Measurements from ENCODE around the gene ADGRL3. TPM values are rescaled to one million over a fixed set of nuclear protein-coding genes. Genes with fewer than 3 reads are reported as not detected.
"Not testable (repeated sequence)": the region's sequence is repeated elsewhere in the genome, so short reads cannot be mapped to it uniquely, and the experiment has no call there.

The ADGRL3 gene
- total and polyA plus RNA-seq, 3 experiments from 2014 or later = not detected

- Mint-ChIP-seq H3K9me3 (peaks cover 4 to 17% (median 6%) of the 10 kb centered on the region in 5 donors), H3K4me3 (no peak overlapping the region), H3K27ac (no peak overlapping the region), H3K4me1 (no peaks in the 10 kb centered on the region), H3K36me3 (no peaks in the 10 kb centered on the region), H3K27me3 (no peaks in the 10 kb centered on the region)
- ChIA-PET CTCF (no interaction called here), POLR2A (no interaction called here)
- Histone ChIP-seq H3K4me1 (ENCODE audit: insufficient read depth, low read length) (no peaks in the 10 kb centered on the region), H3K4me3 (ENCODE audit: low read length) (no peak overlapping the region), H3K27ac (ENCODE audit: low read depth, low read length) (no peak overlapping the region), H3K36me3 (ENCODE audit: insufficient read depth, low read length) (no peaks in the 10 kb centered on the region), H3K27me3 (ENCODE audit: insufficient read depth, low read length, poor library complexity, severe bottlenecking) (no peaks in the 10 kb centered on the region), H3K9me3 (ENCODE audit: low read length) (no peaks in the 10 kb centered on the region)
- DNase-seq = no peak
Observed at GRCh38 chr4:61741327-61742096, 541.4 kb downstream of the ADGRL3 start.

- H3K36me3 Mint-ChIP-seq = no peaks in the 10 kb centered on the region
- no peak overlapping the region for H3K4me3 Mint-ChIP-seq
- H3K9me3 ChIP-seq (ENCODE audit: low read length) = no peaks in the 10 kb centered on the region
- DNase-seq = no peak
- no peak overlapping the region for H3K27ac ChIP-seq (ENCODE audit: low read depth, low read length)
- POLR2A ChIA-PET = no interaction called here
- CTCF ChIA-PET = no interaction called here
- peaks cover 4 to 23% (median 11%) of the 10 kb centered on the region in 5 donors for H3K9me3 Mint-ChIP-seq
- no peaks in the 10 kb centered on the region for H3K27me3 Mint-ChIP-seq
- H3K4me1 ChIP-seq (ENCODE audit: insufficient read depth, low read length) = no peaks in the 10 kb centered on the region
- no peak overlapping the region for H3K27ac Mint-ChIP-seq
- H3K4me1 Mint-ChIP-seq = no peaks in the 10 kb centered on the region
- no peak overlapping the region for H3K4me3 ChIP-seq (ENCODE audit: low read length)
- H3K27me3 ChIP-seq (ENCODE audit: insufficient read depth, low read length, poor library complexity, severe bottlenecking) = no peaks in the 10 kb centered on the region
- H3K36me3 ChIP-seq (ENCODE audit: insufficient read depth, low read length) = no peaks in the 10 kb centered on the region
Observed at GRCh38 chr4:61750810-61751209, 550.7 kb downstream of the ADGRL3 start.

- no peak for DNase-seq
- H3K27me3 ChIP-seq (ENCODE audit: insufficient read depth, low read length, poor library complexity, severe bottlenecking) = no peaks in the 10 kb centered on the region
- no peak overlapping the region for H3K4me3 Mint-ChIP-seq
- no peaks in the 10 kb centered on the region for H3K27me3 Mint-ChIP-seq
- peaks cover 4 to 23% (median 13%) of the 10 kb centered on the region in 5 donors for H3K9me3 Mint-ChIP-seq
- H3K27ac Mint-ChIP-seq = no peak overlapping the region
- H3K4me3 ChIP-seq (ENCODE audit: low read length) = no peak overlapping the region
- no peaks in the 10 kb centered on the region for H3K4me1 ChIP-seq (ENCODE audit: insufficient read depth, low read length)
- no peaks in the 10 kb centered on the region for H3K9me3 ChIP-seq (ENCODE audit: low read length)
- CTCF ChIA-PET = no interaction called here
- H3K36me3 Mint-ChIP-seq = no peaks in the 10 kb centered on the region
- H3K27ac ChIP-seq (ENCODE audit: low read depth, low read length) = no peak overlapping the region
- H3K36me3 ChIP-seq (ENCODE audit: insufficient read depth, low read length) = no peaks in the 10 kb centered on the region
- POLR2A ChIA-PET = no interaction called here
- H3K4me1 Mint-ChIP-seq = no peaks in the 10 kb centered on the region
Observed at GRCh38 chr4:61752617-61753016, 552.5 kb downstream of the ADGRL3 start.

- Mint-ChIP-seq H3K4me3 (no peak overlapping the region), H3K4me1 (no peaks in the 10 kb centered on the region), H3K27ac (no peak overlapping the region), H3K27me3 (no peaks in the 10 kb centered on the region), H3K9me3 (peaks cover 4 to 23% (median 14%) of the 10 kb centered on the region in 5 donors), H3K36me3 (no peaks in the 10 kb centered on the region)
- ChIA-PET POLR2A (no interaction called here), CTCF (no interaction called here)
- Histone ChIP-seq H3K4me3 (ENCODE audit: low read length) (no peak overlapping the region), H3K36me3 (ENCODE audit: insufficient read depth, low read length) (no peaks in the 10 kb centered on the region), H3K4me1 (ENCODE audit: insufficient read depth, low read length) (no peaks in the 10 kb centered on the region), H3K27me3 (ENCODE audit: insufficient read depth, low read length, poor library complexity, severe bottlenecking) (no peaks in the 10 kb centered on the region), H3K27ac (ENCODE audit: low read depth, low read length) (no peak overlapping the region), H3K9me3 (ENCODE audit: low read length) (no peaks in the 10 kb centered on the region)
- no peak for DNase-seq
Observed at GRCh38 chr4:61753739-61754138, 553.6 kb downstream of the ADGRL3 start.

- H3K27me3 Mint-ChIP-seq; H3K9me3 ChIP-seq (ENCODE audit: low read length); H3K36me3 Mint-ChIP-seq; H3K4me3 Mint-ChIP-seq; H3K4me1 Mint-ChIP-seq; H3K4me1 ChIP-seq (ENCODE audit: insufficient read depth, low read length); DNase-seq; H3K36me3 ChIP-seq (ENCODE audit: insufficient read depth, low read length); H3K4me3 ChIP-seq (ENCODE audit: low read length); H3K27me3 ChIP-seq (ENCODE audit: insufficient read depth, low read length, poor library complexity, severe bottlenecking); CTCF ChIA-PET; H3K27ac Mint-ChIP-seq; H3K27ac ChIP-seq (ENCODE audit: low read depth, low read length); POLR2A ChIA-PET: not testable (repeated sequence)
- H3K9me3 Mint-ChIP-seq = peaks cover 2 to 22% (median 9%) of the 10 kb centered on the region in 5 donors
Observed at GRCh38 chr4:61756937-61757336, 556.8 kb downstream of the ADGRL3 start.

GRCh38 chr4:61757983-61758382 lies 557.9 kb downstream of the ADGRL3 start:
- H3K4me3 Mint-ChIP-seq; H3K9me3 ChIP-seq (ENCODE audit: low read length); H3K36me3 ChIP-seq (ENCODE audit: insufficient read depth, low read length); CTCF ChIA-PET; H3K4me3 ChIP-seq (ENCODE audit: low read length); DNase-seq; H3K36me3 Mint-ChIP-seq; H3K4me1 Mint-ChIP-seq; H3K27ac Mint-ChIP-seq; H3K4me1 ChIP-seq (ENCODE audit: insufficient read depth, low read length); POLR2A ChIA-PET; H3K27ac ChIP-seq (ENCODE audit: low read depth, low read length); H3K27me3 ChIP-seq (ENCODE audit: insufficient read depth, low read length, poor library complexity, severe bottlenecking); H3K27me3 Mint-ChIP-seq: not testable (repeated sequence)
- peaks cover 4 to 21% (median 8%) of the 10 kb centered on the region in 5 donors for H3K9me3 Mint-ChIP-seq

DNA sequence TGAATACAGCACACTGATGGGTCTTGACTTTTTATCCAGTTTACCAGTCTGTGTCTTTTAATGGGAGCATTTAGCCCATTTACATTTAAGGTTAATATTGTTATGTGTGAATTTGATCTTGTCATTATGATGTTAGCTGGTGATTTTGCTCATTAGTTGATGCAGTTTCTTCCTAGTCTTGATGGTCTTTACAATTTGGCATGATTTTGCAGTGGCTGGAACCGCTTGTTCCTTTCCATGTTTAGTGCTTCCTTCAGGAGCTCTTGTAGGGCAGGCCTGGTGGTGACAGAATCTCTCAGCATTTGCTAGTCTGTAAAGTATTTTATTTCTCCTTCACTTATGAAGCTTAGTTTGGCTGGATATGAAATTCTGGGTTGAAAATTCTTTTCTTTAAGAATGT lies 558.5 kb downstream of the ADGRL3 start:
- H3K9me3 ChIP-seq (ENCODE audit: low read length); CTCF ChIA-PET; H3K27me3 ChIP-seq (ENCODE audit: insufficient read depth, low read length, poor library complexity, severe bottlenecking); POLR2A ChIA-PET; H3K4me3 ChIP-seq (ENCODE audit: low read length); H3K27me3 Mint-ChIP-seq; H3K4me1 ChIP-seq (ENCODE audit: insufficient read depth, low read length); H3K27ac ChIP-seq (ENCODE audit: low read depth, low read length); H3K36me3 Mint-ChIP-seq; H3K27ac Mint-ChIP-seq; H3K4me3 Mint-ChIP-seq; DNase-seq; H3K4me1 Mint-ChIP-seq; H3K36me3 ChIP-seq (ENCODE audit: insufficient read depth, low read length): not testable (repeated sequence)
- H3K9me3 Mint-ChIP-seq = peaks cover 0 to 20% (median 8%) of the 10 kb centered on the region in 5 donors

- H3K36me3 ChIP-seq (ENCODE audit: insufficient read depth, low read length); DNase-seq; H3K4me1 ChIP-seq (ENCODE audit: insufficient read depth, low read length); CTCF ChIA-PET; H3K27ac ChIP-seq (ENCODE audit: low read depth, low read length); H3K4me1 Mint-ChIP-seq; POLR2A ChIA-PET; H3K27me3 ChIP-seq (ENCODE audit: insufficient read depth, low read length, poor library complexity, severe bottlenecking); H3K27me3 Mint-ChIP-seq; H3K9me3 ChIP-seq (ENCODE audit: low read length); H3K4me3 Mint-ChIP-seq; H3K36me3 Mint-ChIP-seq; H3K4me3 ChIP-seq (ENCODE audit: low read length); H3K27ac Mint-ChIP-seq: not testable (repeated sequence)
- peaks cover 0 to 23% (median 8%) of the 10 kb centered on the region in 5 donors for H3K9me3 Mint-ChIP-seq
Observed at GRCh38 chr4:61759245-61759644, 559.1 kb downstream of the ADGRL3 start.

DNA sequence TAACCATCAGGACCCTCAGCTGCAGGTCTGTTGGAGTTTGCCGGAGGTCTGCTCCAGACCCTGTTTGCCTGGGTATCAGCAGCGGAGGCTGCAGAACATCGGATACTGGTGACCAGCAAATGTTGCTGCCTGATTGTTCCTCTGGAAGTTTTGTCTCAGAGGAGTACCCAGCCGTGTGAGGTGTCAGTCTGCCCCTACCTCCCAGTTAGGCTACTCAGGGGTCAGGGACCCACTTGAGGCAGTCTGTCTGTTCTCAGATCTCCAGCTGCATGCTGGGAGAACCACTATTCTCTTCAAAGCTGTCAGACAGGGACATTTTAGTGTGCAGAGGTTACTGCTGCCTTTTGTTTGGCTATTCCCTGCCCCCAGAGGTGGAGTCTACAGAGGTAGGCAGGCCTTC lies 559.8 kb downstream of the ADGRL3 start:
- H3K4me3 Mint-ChIP-seq; H3K4me3 ChIP-seq (ENCODE audit: low read length); H3K27me3 Mint-ChIP-seq; H3K36me3 Mint-ChIP-seq; CTCF ChIA-PET; POLR2A ChIA-PET; H3K27ac ChIP-seq (ENCODE audit: low read depth, low read length); H3K36me3 ChIP-seq (ENCODE audit: insufficient read depth, low read length); H3K27ac Mint-ChIP-seq; H3K4me1 Mint-ChIP-seq; H3K27me3 ChIP-seq (ENCODE audit: insufficient read depth, low read length, poor library complexity, severe bottlenecking); DNase-seq; H3K4me1 ChIP-seq (ENCODE audit: insufficient read depth, low read length); H3K9me3 ChIP-seq (ENCODE audit: low read length): not testable (repeated sequence)
- peaks cover 0 to 26% (median 8%) of the 10 kb centered on the region in 5 donors for H3K9me3 Mint-ChIP-seq
